Astrocyte (in vitro differentiated cells and primary cell): ENCODE data around the gene SLC9A9.

Source experiments
- CTCF ChIP-seq: IDR thresholded peaks from 2 replicates; pipeline ENCODE4 v1.5.1; 2011; ENCODE audit warnings: low read depth, mild to moderate bottlenecking, inconsistent platforms, low read length, moderate library complexity; ENCODE audit not compliant: insufficient read depth
- EZH2 ChIP-seq: IDR thresholded peaks from 2 replicates; pipeline ENCODE4 v1.6.1; 2012; ENCODE audit warnings: mild to moderate bottlenecking, low read length, inconsistent platforms; ENCODE audit not compliant: insufficient read depth

GRCh38 chr3:143419611-143420010 is 428.7 kb downstream of the SLC9A9 start:
- no peak for TF ChIP-seq CTCF
- TF ChIP-seq EZH2 = no peak
